H1 (cell line): Measurements from ENCODE around the gene FNDC3A. TPM values are rescaled to one million over a fixed set of nuclear protein-coding genes. Genes with fewer than 3 reads are reported as not detected.

Experiments used
- CTCF ChIA-PET: fragments of 300-600 bp; sonication (Branson Sonifier 250); formaldehyde crosslinking; loops from one replicate; lab custom pipeline; 2021; ENCODE audit not compliant: partially characterized antibody; lab: Charles Lee
- POLR2A ChIA-PET: fragments of 300-600 bp; sonication (Branson Sonifier 250); formaldehyde crosslinking; loops from one replicate; lab custom pipeline; 2021; ENCODE audit warnings: inconsistent platforms; ENCODE audit not compliant: partially characterized antibody; lab: Charles Lee
- DNase-seq, 2 experiments: peaks; one replicate each; pipeline versions ENCODE4 v3.0.0 to v3.0.0-alpha.2; 2010 to 2022; ENCODE audit warnings: low spot score in 2 of 2, low read depth in 1 of 2, mixed read lengths in 1 of 2
- FAIRE-seq: peaks from 2 replicates; lab custom pipeline; 2011; peaks lifted over from hg19 to GRCh38; lab: Jason Lieb, UNC
- H2AFZ ChIP-seq: 2 replicates; pipeline ENCODE4 v1.8.1; 2012; ENCODE audit warnings: low read length, inconsistent platforms
- H2AK5ac ChIP-seq: 2 replicates; pipeline ENCODE4 v1.6.1; 2013; ENCODE audit warnings: low read depth, low read length
- H2BK120ac ChIP-seq: replicated peaks from 2 replicates; pipeline ENCODE3; 2013; ENCODE audit warnings: low read depth, low read length, inconsistent platforms
- H2BK12ac ChIP-seq: 2 replicates; pipeline ENCODE4 v1.6.1; 2013; ENCODE audit warnings: low read depth, low read length
- H2BK15ac ChIP-seq: 2 replicates; pipeline ENCODE4 v1.6.1; 2013; ENCODE audit warnings: low read length
- H2BK20ac ChIP-seq: 2 replicates; pipeline ENCODE4 v1.6.1; 2013; ENCODE audit warnings: low read length
- H2BK5ac ChIP-seq: 2 replicates; pipeline ENCODE4 v1.6.1; 2013; ENCODE audit warnings: low read depth, low read length
- H3K14ac ChIP-seq: 2 replicates; pipeline ENCODE4 v1.6.1; 2013; ENCODE audit warnings: inconsistent platforms; ENCODE audit not compliant: insufficient read length
- H3K18ac ChIP-seq: 2 replicates; pipeline ENCODE4 v1.6.1; 2013; ENCODE audit warnings: low read length; ENCODE audit errors: extremely low read depth
- H3K23ac ChIP-seq: 2 replicates; pipeline ENCODE4 v1.6.1; 2013; ENCODE audit warnings: inconsistent platforms; ENCODE audit not compliant: insufficient read length
- H3K23me2 ChIP-seq: 2 replicates; pipeline ENCODE4 v1.6.1; 2013; ENCODE audit warnings: low read depth, low read length
- H3K27ac ChIP-seq: 2 replicates; pipeline ENCODE4 v1.6.1; 2011; ENCODE audit warnings: low read depth, low read length, inconsistent platforms
- H3K27me3 ChIP-seq, 4 experiments: replicated peaks in 1 of 4; 1 replicate in 1 of 4; 2 replicates in 3 of 4; pipeline versions ENCODE4 v1.6.1 to v1.8.1; 2011 to 2013; ENCODE audit warnings: low read length in 3 of 4, mild to moderate bottlenecking in 3 of 4, inconsistent platforms in 2 of 4, mixed read lengths in 2 of 4, moderate library complexity in 1 of 4; ENCODE audit not compliant: control insufficient read depth in 3 of 4, insufficient read depth in 3 of 4; ENCODE audit errors: extremely low read depth in 1 of 4
- H3K36me3 ChIP-seq, 4 experiments: 2 replicates each; pipeline versions ENCODE4 v1.6.1 to v1.8.1; 2011 to 2013; ENCODE audit warnings: mild to moderate bottlenecking in 4 of 4, low read length in 3 of 4, moderate library complexity in 2 of 4, control low read depth in 1 of 4, inconsistent platforms in 1 of 4; ENCODE audit not compliant: insufficient read depth in 4 of 4, control insufficient read depth in 2 of 4
- H3K4ac ChIP-seq: replicated peaks from 2 replicates; pipeline ENCODE3; 2013; ENCODE audit warnings: low read length, low read depth, mixed read lengths, inconsistent platforms; ENCODE audit not compliant: insufficient read length
- H3K4me1 ChIP-seq, 4 experiments: replicated peaks in 1 of 4; 1 replicate in 1 of 4; 2 replicates in 3 of 4; pipeline versions ENCODE4 v1.6.1 to v1.8.1; 2011 to 2013; ENCODE audit warnings: low read length in 3 of 4, inconsistent platforms in 2 of 4, mixed read lengths in 1 of 4; ENCODE audit not compliant: insufficient read depth in 4 of 4, control insufficient read depth in 3 of 4
- H3K4me2 ChIP-seq, 2 experiments: 2 replicates each; pipeline versions ENCODE4 v1.6.1 to v1.8.1; 2011 to 2013; ENCODE audit warnings: low read depth in 2 of 2, low read length in 2 of 2, control low read depth in 1 of 2, inconsistent platforms in 1 of 2, mild to moderate bottlenecking in 1 of 2; ENCODE audit not compliant: insufficient read depth in 1 of 2
- H3K4me3 ChIP-seq, 4 experiments: fragments of 200-600, 300-600 bp in 1 of 4; sonication (generic), shearing (Covaris generic), sonication (Bioruptor Twin) in 1 of 4; 2 replicates each; pipeline versions ENCODE4 v1.5.1 to v1.8.1; 2011 to 2016; ENCODE audit warnings: low read length in 4 of 4, low read depth in 3 of 4, control low read depth in 2 of 4, inconsistent platforms in 2 of 4, mild to moderate bottlenecking in 2 of 4, mixed read lengths in 1 of 4, moderate library complexity in 1 of 4; ENCODE audit not compliant: insufficient read depth in 2 of 4; ENCODE audit errors: extremely low read depth in 1 of 4
- H3K56ac ChIP-seq: replicated peaks from 2 replicates; pipeline ENCODE3; 2013; ENCODE audit warnings: low read depth, mild to moderate bottlenecking, mixed read lengths, low read length, inconsistent platforms; ENCODE audit not compliant: insufficient read length
- H3K79me1 ChIP-seq: 2 replicates; pipeline ENCODE4 v1.6.1; 2013; ENCODE audit warnings: low read depth, low read length, control low read depth
- H3K79me2 ChIP-seq, 2 experiments: 2 replicates each; pipeline versions ENCODE4 v1.6.1 to v1.8.1; 2012 to 2013; ENCODE audit warnings: low read length in 2 of 2, mild to moderate bottlenecking in 2 of 2, inconsistent platforms in 1 of 2; ENCODE audit not compliant: insufficient read depth in 2 of 2, control insufficient read depth in 1 of 2
- H3K9ac ChIP-seq, 4 experiments: replicated peaks in 1 of 4; 1 replicate in 1 of 4; 2 replicates in 3 of 4; pipeline versions ENCODE4 v1.6.1 to v1.8.1; 2011 to 2013; ENCODE audit warnings: low read depth in 3 of 4, low read length in 3 of 4, control low read depth in 2 of 4, mild to moderate bottlenecking in 2 of 4, moderate library complexity in 2 of 4, inconsistent platforms in 1 of 4; ENCODE audit errors: extremely low read depth in 1 of 4
- H3K9me3 ChIP-seq, 2 experiments: 2 replicates each; pipeline versions ENCODE4 v1.6.1 to v1.8.1; 2012 to 2013; ENCODE audit warnings: mild to moderate bottlenecking in 2 of 2, moderate library complexity in 2 of 2, control low read depth in 1 of 2, inconsistent platforms in 1 of 2, low read depth in 1 of 2, low read length in 1 of 2, mixed read lengths in 1 of 2; ENCODE audit not compliant: insufficient read depth in 2 of 2
- H4K20me1 ChIP-seq, 2 experiments: replicated peaks in 1 of 2; 2 replicates each; pipeline versions ENCODE3 to v1.8.1; 2011 to 2013; ENCODE audit warnings: inconsistent platforms in 2 of 2, low read length in 2 of 2, mild to moderate bottlenecking in 1 of 2; ENCODE audit not compliant: insufficient read depth in 2 of 2, control insufficient read depth in 1 of 2
- H4K5ac ChIP-seq: 2 replicates; pipeline ENCODE4 v1.6.1; 2013; ENCODE audit warnings: low read length, low read depth, mixed read lengths, inconsistent platforms; ENCODE audit not compliant: insufficient read length
- H4K8ac ChIP-seq: 2 replicates; pipeline ENCODE4 v1.8.0; 2013; ENCODE audit warnings: mild to moderate bottlenecking, moderate library complexity, low read length, inconsistent platforms; ENCODE audit not compliant: insufficient read depth; ENCODE audit errors: extremely low read depth
- H4K91ac ChIP-seq: replicated peaks from 2 replicates; pipeline ENCODE3; 2013; ENCODE audit warnings: low read length, mixed read lengths, inconsistent platforms; ENCODE audit not compliant: insufficient read length
- BRCA1 ChIP-seq: IDR thresholded peaks from 2 replicates; pipeline ENCODE4 v1.6.1; 2012; ENCODE audit warnings: low read depth, low read length, improper control_type of control experiment
- EGR1 ChIP-seq: IDR thresholded peaks from 2 replicates; pipeline ENCODE4 v1.6.1; 2011; ENCODE audit warnings: low read depth, low read length, borderline replicate concordance
- JUN ChIP-seq: IDR thresholded peaks from 2 replicates; pipeline ENCODE4 v1.6.1; 2011; ENCODE audit warnings: low read depth, mild to moderate bottlenecking, improper control_type of control experiment, low read length
- KDM1A ChIP-seq: fragments of 200-600, 300-600 bp; sonication (generic); IDR thresholded peaks from 2 replicates; pipeline ENCODE4 v1.7.1; 2016; ENCODE audit warnings: mild to moderate bottlenecking, low read length, borderline replicate concordance
- KDM5A ChIP-seq: fragments of 200-600 bp; IDR thresholded peaks from 2 replicates; pipeline ENCODE4 v1.7.1; 2012; ENCODE audit warnings: mild to moderate bottlenecking, low read length, inconsistent platforms, mixed read lengths
- PHF8 ChIP-seq: fragments of 200-600 bp; sonication (generic); conservative IDR thresholded peaks from 2 replicates; pipeline ENCODE4 v1.7.1; 2012; ENCODE audit warnings: low read depth, mild to moderate bottlenecking, inconsistent platforms, low read length, moderate library complexity
- POU5F1 ChIP-seq: IDR thresholded peaks from 2 replicates; pipeline ENCODE4 v1.6.1; 2011; ENCODE audit warnings: low read depth, mild to moderate bottlenecking, low read length, moderate library complexity
- RBBP5 ChIP-seq: IDR thresholded peaks from 2 replicates; pipeline ENCODE4 v1.7.1; 2012; ENCODE audit warnings: low read depth, mild to moderate bottlenecking, inconsistent platforms, low read length, moderate library complexity, borderline replicate concordance
- RNF2 ChIP-seq: fragments of 200-900, 300-1000 bp; sonication (generic); IDR thresholded peaks from 2 replicates; pipeline ENCODE4 v1.7.1; 2016; ENCODE audit warnings: borderline replicate concordance, low read depth, mild to moderate bottlenecking, antibody characterized with exemption, low read length; ENCODE audit not compliant: poor library complexity, severe bottlenecking; ENCODE audit errors: missing control alignments
- SUZ12 ChIP-seq: fragments of 200-600 bp; sonication (generic); IDR thresholded peaks from 2 replicates; pipeline ENCODE4 v1.6.1; 2012; ENCODE audit warnings: mild to moderate bottlenecking, inconsistent platforms, low read length, moderate library complexity, mixed read lengths
- TBP ChIP-seq: IDR thresholded peaks from 2 replicates; pipeline ENCODE4 v1.6.1; 2011; ENCODE audit warnings: low read depth, low read length, improper control_type of control experiment
- TCF12 ChIP-seq: IDR thresholded peaks from 2 replicates; pipeline ENCODE4 v1.6.1; 2011; ENCODE audit warnings: low read depth, mild to moderate bottlenecking, low read length
- TEAD4 ChIP-seq: IDR thresholded peaks from 2 replicates; pipeline ENCODE4 v1.6.1; 2012; ENCODE audit warnings: low read depth, low read length, inconsistent platforms, mixed read lengths
- ZNF274 ChIP-seq: IDR thresholded peaks from 2 replicates; pipeline ENCODE4 v1.7.0; 2012; ENCODE audit warnings: low read length, borderline replicate concordance; ENCODE audit errors: extremely low read depth
- WGBS, 2 experiments: shearing (Covaris generic) in 1 of 2; methylation state at CpG; one replicate each; pipeline versions ENCODE4 v1.1.6 to v1.1.7; 2013 to 2015; ENCODE audit warnings: low lambda C conversion rate in 2 of 2, mixed read lengths in 2 of 2, inconsistent platforms in 1 of 2, low coverage in 1 of 2, missing lambda C conversion rate in 1 of 2; ENCODE audit not compliant: insufficient replicate concordance in 2 of 2, insufficient coverage in 1 of 2, insufficient read length in 1 of 2; ENCODE audit errors: extremely low coverage in 1 of 2, missing lambda C conversion rate in 1 of 2; 5-methylcytosine and 5-hydroxymethylcytosine counted together
- polyA plus RNA-seq, 7 experiments: library from polyadenylated mRNA; depleted of rRNA in 3 of 7; stranded (reverse) in 5 of 7; unstranded in 2 of 7; fragments of >200 nt in 5 of 7; fragments of 200-250 nt in 2 of 7; gene quantifications; 1 replicate in 5 of 7; 2 replicates in 1 of 7; 4 replicates in 1 of 7; pipeline versions ENCODE4 v1.2.1 to v1.2.3, GENCODE V29; 2011 to 2013; ENCODE audit warnings: missing spikeins in 2 of 7, mixed read lengths in 2 of 7
- total RNA-seq: library from RNA; stranded (reverse); fragmentation: NEBNext Ultra II Directional; extraction: Animal tissue kit (Norgen Biotek cat#: 25700); gene quantifications from 2 replicates; pipeline ENCODE4 v1.2.1, GENCODE V29; 2021

The FNDC3A gene
- total and polyA plus RNA-seq, 2 of the 8 experiments (the other 6 are each of a cell fraction or from before 2014, with no cell fraction given) = 14.6 to 26.0 TPM

DNA sequence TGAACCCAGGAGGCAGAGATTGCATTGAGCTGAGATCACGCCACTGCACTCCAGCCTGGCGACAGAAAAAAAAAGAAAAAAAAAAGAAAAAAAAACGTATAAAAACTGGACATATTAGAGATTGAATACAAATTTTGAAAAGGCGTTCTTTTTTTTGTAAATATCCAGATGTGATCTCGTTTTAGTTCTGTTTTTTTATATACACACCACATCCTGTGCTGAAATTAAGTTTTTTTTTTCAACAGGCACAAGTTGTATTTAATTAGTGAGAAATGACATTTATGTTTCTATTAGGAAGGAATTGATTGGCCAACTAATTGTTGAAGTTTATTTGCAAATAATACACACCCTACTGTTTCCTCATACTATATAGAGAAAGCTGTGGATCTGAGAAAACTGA, 275.6 kb downstream of the FNDC3A start:
- Histone ChIP-seq H4K8ac (no peak overlapping the region), H3K9ac (no peak overlapping the region), H3K14ac (no peak overlapping the region), H3K4ac (no peak overlapping the region), H2BK12ac (no peak overlapping the region), H3K4me2 (no peak overlapping the region), H4K20me1 (no peaks in the 10 kb centered on the region), H2BK5ac (no peak overlapping the region), H3K79me2 (no peaks in the 10 kb centered on the region), H3K36me3 (peaks cover 0 to under 1% (median 0%) of the 10 kb centered on the region in 4 experiments; a peak in 1 of 8 replicates), H3K4me3 (no peak overlapping the region), H3K4me1 (no peaks in the 10 kb centered on the region; a peak in 1 of 7 replicates), H3K18ac (no peak overlapping the region), H2BK15ac (no peak overlapping the region), H2BK120ac (no peak overlapping the region), H2AFZ (no peak overlapping the region), H3K27ac (no peak overlapping the region), H2BK20ac (no peak overlapping the region), H4K5ac (no peak overlapping the region), H2AK5ac (no peak overlapping the region), H3K79me1 (no peaks in the 10 kb centered on the region; the same call in 1 of the 2 replicates), H3K27me3 (no peaks in the 10 kb centered on the region), H3K56ac (no peak overlapping the region), H3K23ac (no peak overlapping the region), H4K91ac (no peak overlapping the region), H3K23me2 (peaks cover 12% of the 10 kb centered on the region), H3K9me3 (no peaks in the 10 kb centered on the region)
- no peak for FAIRE-seq
- 79% methylated on average over 3 of the region's 5 CpGs; no CpG with 5 or more reads in 1 of the 2 experiments for WGBS, 2 experiments
- no peak for DNase-seq
- CTCF ChIA-PET = interaction anchor here (0.6 to 1.4 kb wide), 5 partner anchors 10 to 170 kb away, joined by 3 to 5 read pairs (median 3); no protein-coding TSS in a partner anchor
- POLR2A ChIA-PET = no interaction called here
- no peak for TF ChIP-seq SUZ12
- no peak for TF ChIP-seq RBBP5
- no peak for TF ChIP-seq EGR1
- no peak for TF ChIP-seq KDM5A
- no peak for TF ChIP-seq JUN
- no peak for TF ChIP-seq PHF8
- TF ChIP-seq TCF12 = no peak
- no peak for TF ChIP-seq ZNF274
- no peak for TF ChIP-seq POU5F1
- TF ChIP-seq BRCA1 = no peak
- TF ChIP-seq TBP = no peak
- no peak for TF ChIP-seq TEAD4
- no peak for TF ChIP-seq KDM1A
- no peak for TF ChIP-seq RNF2
